ENCODE data around the gene OR5AN1. TPM values are rescaled to one million over a fixed set of nuclear protein-coding genes. Genes with fewer than 3 reads are reported as not detected.
"Not testable (repeated sequence)": the region's sequence is repeated elsewhere in the genome, so short reads cannot be mapped to it uniquely, and the experiment has no call there.

Gene OR5AN1
- total and polyA plus RNA-seq, 2 experiments from 2014 or later = not detected

- no peaks in the 10 kb centered on the region for H3F3A ChIP-seq (replicated peaks; ENCODE audit: low read depth)
- no peak overlapping the region for H3K27ac ChIP-seq (ENCODE audit: low read depth)
- no peak for DNase-seq (ENCODE audit: low spot score)
- H3K4me3 Mint-ChIP-seq = no peak overlapping the region
- no peak overlapping the region for H3K4me2 ChIP-seq
- H3K27ac Mint-ChIP-seq = no peak overlapping the region
- no peaks in the 10 kb centered on the region for H3K79me2 ChIP-seq (replicated peaks; ENCODE audit: insufficient read depth)
- H3K9me3 Mint-ChIP-seq = peaks cover 39% of the 10 kb centered on the region
- no peaks in the 10 kb centered on the region for H3K27me3 ChIP-seq (ENCODE audit: insufficient read depth)
- 0 out of 2 replicates have a peak, but pooled peaks cover 16% of the 10 kb centered on the region for H3K9me2 ChIP-seq (ENCODE audit: insufficient read depth)
- ATAC-seq = no peak
- no peak for TF ChIP-seq ZNF462 (CRISPR knock-in tag; IDR thresholded peaks at IDR 0.05)
- no peak for TF ChIP-seq ZNF331 (CRISPR knock-in tag; IDR thresholded peaks at IDR 0.05; ENCODE audit: low read depth)
- no peak for TF ChIP-seq POLR2AphosphoS5 (IDR thresholded peaks at IDR 0.05; ENCODE audit: low read depth)
- no peak for TF ChIP-seq CTCF (conservative IDR thresholded peaks at IDR 0.05; ENCODE audit: low read depth in 2 of 2)
- TF ChIP-seq ETS1 (IDR thresholded peaks at IDR 0.05) = no peak
- H3K36me3 ChIP-seq (ENCODE audit: insufficient read depth) = no peaks in the 10 kb centered on the region
- no peaks in the 10 kb centered on the region for H3K4me1 ChIP-seq (ENCODE audit: insufficient read depth)
- H3K4me1 Mint-ChIP-seq = no peaks in the 10 kb centered on the region; the same call in 2 of the 3 replicates
- H3K27me3 Mint-ChIP-seq (ENCODE audit: insufficient read depth, low read depth, poor library complexity) = peaks cover 4% of the 10 kb centered on the region
- no peaks in the 10 kb centered on the region for H4K20me1 ChIP-seq (replicated peaks; ENCODE audit: insufficient read depth)
- no peak overlapping the region for H3K4me3 ChIP-seq
- 0 out of 3 replicates have a peak, but pooled peaks cover 3% of the 10 kb centered on the region for H3K36me3 Mint-ChIP-seq (ENCODE audit: low read depth)
- H2AFZ ChIP-seq = no peak overlapping the region
These were observed 9.7 kb downstream of the OR5AN1 start for GRCh38 chr11:59368238-59369022.

- H3F3A ChIP-seq (replicated peaks; ENCODE audit: low read depth); H3K4me3 ChIP-seq; H3K9me2 ChIP-seq (ENCODE audit: insufficient read depth); H2AFZ ChIP-seq; H4K20me1 ChIP-seq (replicated peaks; ENCODE audit: insufficient read depth); H3K36me3 Mint-ChIP-seq (ENCODE audit: low read depth); H3K27ac Mint-ChIP-seq; H3K27me3 ChIP-seq (ENCODE audit: insufficient read depth); H3K36me3 ChIP-seq (ENCODE audit: insufficient read depth); DNase-seq (ENCODE audit: low spot score); ATAC-seq; H3K4me2 ChIP-seq; H3K79me2 ChIP-seq (replicated peaks; ENCODE audit: insufficient read depth); H3K27ac ChIP-seq (ENCODE audit: low read depth); H3K4me1 Mint-ChIP-seq; H3K4me1 ChIP-seq (ENCODE audit: insufficient read depth); H3K4me3 Mint-ChIP-seq: not testable (repeated sequence)
- Mint-ChIP-seq H3K27me3 (ENCODE audit: insufficient read depth, low read depth, poor library complexity) (peaks cover 10% of the 10 kb centered on the region), H3K9me3 (peaks cover 44% of the 10 kb centered on the region)
These were observed 13.6 kb downstream of the OR5AN1 start for GRCh38 chr11:59372324-59372723.
